H1 (cell line): ENCODE data around the gene DFFA. TPM values are rescaled to one million over a fixed set of nuclear protein-coding genes. Genes with fewer than 3 reads are reported as not detected.

Experiments
- CTCF ChIA-PET: fragments of 300-600 bp; sonication (Branson Sonifier 250); formaldehyde crosslinking; loops from one replicate; lab custom pipeline; 2021; ENCODE audit not compliant: partially characterized antibody; lab: Charles Lee
- POLR2A ChIA-PET: fragments of 300-600 bp; sonication (Branson Sonifier 250); formaldehyde crosslinking; loops from one replicate; lab custom pipeline; 2021; ENCODE audit warnings: inconsistent platforms; ENCODE audit not compliant: partially characterized antibody; lab: Charles Lee
- DNase-seq, 2 experiments: peaks; one replicate each; pipeline versions ENCODE4 v3.0.0 to v3.0.0-alpha.2; 2010 to 2022; ENCODE audit warnings: low spot score in 2 of 2, low read depth in 1 of 2, mixed read lengths in 1 of 2
- FAIRE-seq: peaks from 2 replicates; lab custom pipeline; 2011; peaks lifted over from hg19 to GRCh38; lab: Jason Lieb, UNC
- H2AFZ ChIP-seq: 2 replicates; pipeline ENCODE4 v1.8.1; 2012; ENCODE audit warnings: low read length, inconsistent platforms
- H2AK5ac ChIP-seq: 2 replicates; pipeline ENCODE4 v1.6.1; 2013; ENCODE audit warnings: low read depth, low read length
- H2BK120ac ChIP-seq: replicated peaks from 2 replicates; pipeline ENCODE3; 2013; ENCODE audit warnings: low read depth, low read length, inconsistent platforms
- H2BK12ac ChIP-seq: 2 replicates; pipeline ENCODE4 v1.6.1; 2013; ENCODE audit warnings: low read depth, low read length
- H2BK15ac ChIP-seq: 2 replicates; pipeline ENCODE4 v1.6.1; 2013; ENCODE audit warnings: low read length
- H2BK20ac ChIP-seq: 2 replicates; pipeline ENCODE4 v1.6.1; 2013; ENCODE audit warnings: low read length
- H2BK5ac ChIP-seq: 2 replicates; pipeline ENCODE4 v1.6.1; 2013; ENCODE audit warnings: low read depth, low read length
- H3K14ac ChIP-seq: 2 replicates; pipeline ENCODE4 v1.6.1; 2013; ENCODE audit warnings: inconsistent platforms; ENCODE audit not compliant: insufficient read length
- H3K18ac ChIP-seq: 2 replicates; pipeline ENCODE4 v1.6.1; 2013; ENCODE audit warnings: low read length; ENCODE audit errors: extremely low read depth
- H3K23ac ChIP-seq: 2 replicates; pipeline ENCODE4 v1.6.1; 2013; ENCODE audit warnings: inconsistent platforms; ENCODE audit not compliant: insufficient read length
- H3K23me2 ChIP-seq: 2 replicates; pipeline ENCODE4 v1.6.1; 2013; ENCODE audit warnings: low read depth, low read length
- H3K27ac ChIP-seq: 2 replicates; pipeline ENCODE4 v1.6.1; 2011; ENCODE audit warnings: low read depth, low read length, inconsistent platforms
- H3K27me3 ChIP-seq, 4 experiments: replicated peaks in 1 of 4; 1 replicate in 1 of 4; 2 replicates in 3 of 4; pipeline versions ENCODE4 v1.6.1 to v1.8.1; 2011 to 2013; ENCODE audit warnings: low read length in 3 of 4, mild to moderate bottlenecking in 3 of 4, inconsistent platforms in 2 of 4, mixed read lengths in 2 of 4, moderate library complexity in 1 of 4; ENCODE audit not compliant: control insufficient read depth in 3 of 4, insufficient read depth in 3 of 4; ENCODE audit errors: extremely low read depth in 1 of 4
- H3K36me3 ChIP-seq, 4 experiments: 2 replicates each; pipeline versions ENCODE4 v1.6.1 to v1.8.1; 2011 to 2013; ENCODE audit warnings: mild to moderate bottlenecking in 4 of 4, low read length in 3 of 4, moderate library complexity in 2 of 4, control low read depth in 1 of 4, inconsistent platforms in 1 of 4; ENCODE audit not compliant: insufficient read depth in 4 of 4, control insufficient read depth in 2 of 4
- H3K4ac ChIP-seq: replicated peaks from 2 replicates; pipeline ENCODE3; 2013; ENCODE audit warnings: low read length, low read depth, mixed read lengths, inconsistent platforms; ENCODE audit not compliant: insufficient read length
- H3K4me1 ChIP-seq, 4 experiments: replicated peaks in 1 of 4; 1 replicate in 1 of 4; 2 replicates in 3 of 4; pipeline versions ENCODE4 v1.6.1 to v1.8.1; 2011 to 2013; ENCODE audit warnings: low read length in 3 of 4, inconsistent platforms in 2 of 4, mixed read lengths in 1 of 4; ENCODE audit not compliant: insufficient read depth in 4 of 4, control insufficient read depth in 3 of 4
- H3K4me2 ChIP-seq, 2 experiments: 2 replicates each; pipeline versions ENCODE4 v1.6.1 to v1.8.1; 2011 to 2013; ENCODE audit warnings: low read depth in 2 of 2, low read length in 2 of 2, control low read depth in 1 of 2, inconsistent platforms in 1 of 2, mild to moderate bottlenecking in 1 of 2; ENCODE audit not compliant: insufficient read depth in 1 of 2
- H3K4me3 ChIP-seq, 4 experiments: fragments of 200-600, 300-600 bp in 1 of 4; sonication (generic), shearing (Covaris generic), sonication (Bioruptor Twin) in 1 of 4; 2 replicates each; pipeline versions ENCODE4 v1.5.1 to v1.8.1; 2011 to 2016; ENCODE audit warnings: low read length in 4 of 4, low read depth in 3 of 4, control low read depth in 2 of 4, inconsistent platforms in 2 of 4, mild to moderate bottlenecking in 2 of 4, mixed read lengths in 1 of 4, moderate library complexity in 1 of 4; ENCODE audit not compliant: insufficient read depth in 2 of 4; ENCODE audit errors: extremely low read depth in 1 of 4
- H3K56ac ChIP-seq: replicated peaks from 2 replicates; pipeline ENCODE3; 2013; ENCODE audit warnings: low read depth, mild to moderate bottlenecking, mixed read lengths, low read length, inconsistent platforms; ENCODE audit not compliant: insufficient read length
- H3K79me1 ChIP-seq: 2 replicates; pipeline ENCODE4 v1.6.1; 2013; ENCODE audit warnings: low read depth, low read length, control low read depth
- H3K79me2 ChIP-seq, 2 experiments: 2 replicates each; pipeline versions ENCODE4 v1.6.1 to v1.8.1; 2012 to 2013; ENCODE audit warnings: low read length in 2 of 2, mild to moderate bottlenecking in 2 of 2, inconsistent platforms in 1 of 2; ENCODE audit not compliant: insufficient read depth in 2 of 2, control insufficient read depth in 1 of 2
- H3K9ac ChIP-seq, 4 experiments: replicated peaks in 1 of 4; 1 replicate in 1 of 4; 2 replicates in 3 of 4; pipeline versions ENCODE4 v1.6.1 to v1.8.1; 2011 to 2013; ENCODE audit warnings: low read depth in 3 of 4, low read length in 3 of 4, control low read depth in 2 of 4, mild to moderate bottlenecking in 2 of 4, moderate library complexity in 2 of 4, inconsistent platforms in 1 of 4; ENCODE audit errors: extremely low read depth in 1 of 4
- H3K9me3 ChIP-seq, 2 experiments: 2 replicates each; pipeline versions ENCODE4 v1.6.1 to v1.8.1; 2012 to 2013; ENCODE audit warnings: mild to moderate bottlenecking in 2 of 2, moderate library complexity in 2 of 2, control low read depth in 1 of 2, inconsistent platforms in 1 of 2, low read depth in 1 of 2, low read length in 1 of 2, mixed read lengths in 1 of 2; ENCODE audit not compliant: insufficient read depth in 2 of 2
- H4K20me1 ChIP-seq, 2 experiments: replicated peaks in 1 of 2; 2 replicates each; pipeline versions ENCODE3 to v1.8.1; 2011 to 2013; ENCODE audit warnings: inconsistent platforms in 2 of 2, low read length in 2 of 2, mild to moderate bottlenecking in 1 of 2; ENCODE audit not compliant: insufficient read depth in 2 of 2, control insufficient read depth in 1 of 2
- H4K5ac ChIP-seq: 2 replicates; pipeline ENCODE4 v1.6.1; 2013; ENCODE audit warnings: low read length, low read depth, mixed read lengths, inconsistent platforms; ENCODE audit not compliant: insufficient read length
- H4K8ac ChIP-seq: 2 replicates; pipeline ENCODE4 v1.8.0; 2013; ENCODE audit warnings: mild to moderate bottlenecking, moderate library complexity, low read length, inconsistent platforms; ENCODE audit not compliant: insufficient read depth; ENCODE audit errors: extremely low read depth
- H4K91ac ChIP-seq: replicated peaks from 2 replicates; pipeline ENCODE3; 2013; ENCODE audit warnings: low read length, mixed read lengths, inconsistent platforms; ENCODE audit not compliant: insufficient read length
- CEBPB ChIP-seq: IDR thresholded peaks from 2 replicates; pipeline ENCODE4 v1.6.1; 2012; ENCODE audit warnings: low read depth, low read length
- CREB1 ChIP-seq: IDR thresholded peaks from 2 replicates; pipeline ENCODE4 v1.6.1; 2012; ENCODE audit warnings: inconsistent platforms
- JUN ChIP-seq: IDR thresholded peaks from 2 replicates; pipeline ENCODE4 v1.6.1; 2011; ENCODE audit warnings: low read depth, mild to moderate bottlenecking, improper control_type of control experiment, low read length
- KDM4A ChIP-seq: IDR thresholded peaks from one replicate; pipeline ENCODE4 v1.7.1; 2012; ENCODE audit warnings: low read depth, mild to moderate bottlenecking, moderate library complexity, low read length, inconsistent platforms; ENCODE audit not compliant: severe bottlenecking
- PHF8 ChIP-seq: fragments of 200-600 bp; sonication (generic); conservative IDR thresholded peaks from 2 replicates; pipeline ENCODE4 v1.7.1; 2012; ENCODE audit warnings: low read depth, mild to moderate bottlenecking, inconsistent platforms, low read length, moderate library complexity
- POU5F1 ChIP-seq: IDR thresholded peaks from 2 replicates; pipeline ENCODE4 v1.6.1; 2011; ENCODE audit warnings: low read depth, mild to moderate bottlenecking, low read length, moderate library complexity
- RNF2 ChIP-seq: fragments of 200-900, 300-1000 bp; sonication (generic); IDR thresholded peaks from 2 replicates; pipeline ENCODE4 v1.7.1; 2016; ENCODE audit warnings: borderline replicate concordance, low read depth, mild to moderate bottlenecking, antibody characterized with exemption, low read length; ENCODE audit not compliant: poor library complexity, severe bottlenecking; ENCODE audit errors: missing control alignments
- SAP30 ChIP-seq: fragments of 300-600 bp; sonication (generic); IDR thresholded peaks from 2 replicates; pipeline ENCODE4 v1.7.1; 2012; ENCODE audit warnings: low read length, moderate library complexity, mild to moderate bottlenecking, inconsistent platforms; ENCODE audit not compliant: insufficient read depth, insufficient replicate concordance
- SP4 ChIP-seq: IDR thresholded peaks from 2 replicates; pipeline ENCODE4 v1.6.1; 2012; ENCODE audit warnings: low read length, inconsistent platforms
- TCF12 ChIP-seq: IDR thresholded peaks from 2 replicates; pipeline ENCODE4 v1.6.1; 2011; ENCODE audit warnings: low read depth, mild to moderate bottlenecking, low read length
- WGBS, 2 experiments: shearing (Covaris generic) in 1 of 2; methylation state at CpG; one replicate each; pipeline versions ENCODE4 v1.1.6 to v1.1.7; 2013 to 2015; ENCODE audit warnings: low lambda C conversion rate in 2 of 2, mixed read lengths in 2 of 2, inconsistent platforms in 1 of 2, low coverage in 1 of 2, missing lambda C conversion rate in 1 of 2; ENCODE audit not compliant: insufficient replicate concordance in 2 of 2, insufficient coverage in 1 of 2, insufficient read length in 1 of 2; ENCODE audit errors: extremely low coverage in 1 of 2, missing lambda C conversion rate in 1 of 2; 5-methylcytosine and 5-hydroxymethylcytosine counted together
- polyA plus RNA-seq, 7 experiments: library from polyadenylated mRNA; depleted of rRNA in 3 of 7; stranded (reverse) in 5 of 7; unstranded in 2 of 7; fragments of >200 nt in 5 of 7; fragments of 200-250 nt in 2 of 7; gene quantifications; 1 replicate in 5 of 7; 2 replicates in 1 of 7; 4 replicates in 1 of 7; pipeline versions ENCODE4 v1.2.1 to v1.2.3, GENCODE V29; 2011 to 2013; ENCODE audit warnings: missing spikeins in 2 of 7, mixed read lengths in 2 of 7
- total RNA-seq: library from RNA; stranded (reverse); fragmentation: NEBNext Ultra II Directional; extraction: Animal tissue kit (Norgen Biotek cat#: 25700); gene quantifications from 2 replicates; pipeline ENCODE4 v1.2.1, GENCODE V29; 2021

Gene DFFA
- total and polyA plus RNA-seq, 2 of the 8 experiments (the other 6 are each of a cell fraction or from before 2014, with no cell fraction given) = 34.3 to 79.9 TPM

DNA sequence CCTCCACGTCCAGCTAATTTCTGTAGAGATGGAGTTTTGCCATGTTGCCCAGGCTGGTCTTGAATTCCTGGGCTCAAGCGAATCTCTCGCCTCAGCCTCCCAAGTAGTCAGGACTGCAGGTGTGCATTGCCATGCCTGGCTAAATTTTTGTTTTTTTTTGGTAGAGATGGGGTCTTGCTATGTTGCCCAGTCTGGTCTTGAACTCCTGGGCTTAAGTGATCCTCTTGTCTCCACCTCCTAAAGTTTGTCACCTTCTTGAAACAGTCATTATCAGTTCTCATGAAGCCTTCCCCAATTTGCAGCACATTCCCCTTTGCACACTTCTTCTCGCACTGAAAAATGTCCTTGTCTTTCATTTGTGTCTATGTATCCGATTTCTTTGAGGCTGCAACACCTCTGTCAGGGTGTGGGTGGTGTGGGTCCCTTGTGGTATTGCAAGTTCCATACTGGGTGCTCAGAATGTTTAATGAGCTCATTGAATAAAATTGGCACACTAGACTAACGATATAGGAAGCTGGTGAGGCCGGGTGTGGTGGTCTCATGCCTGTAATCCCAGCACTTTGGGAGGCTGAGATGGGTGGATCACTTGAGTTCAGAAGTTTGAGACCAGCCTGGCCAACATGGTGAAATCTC is 25.4 kb downstream of the DFFA start:
- Histone ChIP-seq H2BK15ac (no peak overlapping the region), H3K9me3 (no peaks in the 10 kb centered on the region), H4K8ac (no peak overlapping the region; the same call in 1 of the 2 replicates), H3K4me1 (peaks cover 0 to 9% (median 5%) of the 10 kb centered on the region in 4 experiments; a peak in 5 of 7 replicates), H2BK5ac (no peak overlapping the region), H2BK20ac (no peak overlapping the region), H3K27me3 (no peaks in the 10 kb centered on the region; a peak in 1 of 7 replicates), H3K27ac (no peak overlapping the region), H3K56ac (no peak overlapping the region), H3K18ac (no peak overlapping the region), H3K4ac (no peak overlapping the region), H2BK120ac (no peak overlapping the region), H3K23ac (no peak overlapping the region), H3K79me2 (no peaks in the 10 kb centered on the region), H4K5ac (no peak overlapping the region), H3K4me2 (no peak overlapping the region), H2AFZ (no peak overlapping the region), H3K4me3 (no peak overlapping the region), H2AK5ac (no peak overlapping the region), H4K91ac (no peak overlapping the region), H3K36me3 (peaks cover 0 to 4% (median 0%) of the 10 kb centered on the region in 4 experiments; a peak in 1 of 8 replicates), H3K79me1 (no peaks in the 10 kb centered on the region; the same call in 1 of the 2 replicates), H3K9ac (no peak overlapping the region), H3K23me2 (no peaks in the 10 kb centered on the region), H4K20me1 (peaks cover 0 to 4% of the 10 kb centered on the region in 2 experiments), H2BK12ac (no peak overlapping the region), H3K14ac (no peak overlapping the region)
- no peak for FAIRE-seq
- DNase-seq = no peak
- 90% methylated on average over 7 of the region's 7 CpGs; no CpG with 5 or more reads in 1 of the 2 experiments for WGBS, 2 experiments
- POLR2A ChIA-PET = interaction anchor here (0.6 to 2.5 kb wide), 5 partner anchors 10 to 1147 kb away, joined by 3 to 14 read pairs (median 6); partner anchors contain the start of gene CENPS
- TF ChIP-seq POU5F1 (no peak), JUN (no peak), SP4 (no peak), RNF2 (no peak), CREB1 (no peak), SAP30 (no peak), CEBPB (no peak), TCF12 (no peak), PHF8 (no peak), KDM4A (no peak)
- CTCF ChIA-PET = interaction anchor here (0.7 to 0.9 kb wide), 3 partner anchors 16 to 1706 kb away, joined by 3 to 4 read pairs (median 3); no protein-coding TSS in a partner anchor
